GM23248 (cell line): ENCODE data around the gene CPSF4.

ENCODE experiments used
- EZH2 ChIP-seq: fragments of 200-600 bp; sonication (generic); IDR thresholded peaks from 2 replicates; pipeline ENCODE4 v1.6.1; 2018; ENCODE audit warnings: antibody characterized with exemption, mild to moderate bottlenecking; ENCODE audit not compliant: insufficient read depth, poor library complexity, severe bottlenecking
- EZH2phosphoT487 ChIP-seq: fragments of 200-600 bp; sonication (generic); IDR thresholded peaks from 2 replicates; pipeline ENCODE4 v1.6.1; 2018; ENCODE audit warnings: antibody characterized with exemption, moderate library complexity, mild to moderate bottlenecking, low read depth; ENCODE audit not compliant: insufficient read depth

DNA sequence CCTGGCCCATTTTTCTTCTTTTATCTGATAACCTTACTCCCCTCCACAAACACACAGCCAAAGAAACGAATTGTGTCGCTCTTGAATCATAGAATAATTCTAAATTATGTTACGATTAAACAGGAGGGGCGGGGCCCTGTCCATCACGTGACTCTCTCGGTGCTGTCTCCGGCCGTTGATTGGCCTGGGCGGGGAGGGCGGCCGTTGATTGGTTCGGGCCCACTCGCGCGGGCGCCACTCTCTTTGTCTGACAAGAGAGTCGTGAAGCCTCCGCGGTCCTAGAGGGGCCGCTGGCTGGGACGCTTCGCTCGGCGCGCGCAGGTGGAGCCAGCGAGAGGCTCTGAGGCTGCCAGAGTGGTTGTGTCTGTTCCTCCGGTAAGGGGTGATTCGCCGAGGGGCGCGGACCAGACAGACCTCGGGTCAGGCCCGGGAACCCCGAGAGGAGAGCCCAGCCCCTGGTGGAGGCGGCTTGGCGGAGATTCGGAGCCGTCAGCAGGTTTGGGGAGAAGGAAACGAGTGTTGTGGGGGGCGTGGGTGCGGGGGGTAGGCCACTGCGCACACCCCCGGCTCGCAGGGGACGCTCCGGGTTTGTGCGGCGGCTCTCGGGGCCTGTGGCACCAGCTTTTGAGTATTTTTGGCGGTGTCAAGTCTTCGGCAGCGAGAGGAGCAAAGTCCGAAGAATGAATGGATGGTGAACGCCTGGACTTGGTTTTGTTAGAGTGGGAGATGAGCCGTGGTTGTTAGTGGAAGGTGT lies 34.0 kb downstream of the CPSF4 start, which contains the start of gene ZNF789:
- TF ChIP-seq EZH2, result no peak
- no peak for TF ChIP-seq EZH2phosphoT487
